CD4-positive, alpha-beta T cell (primary cell): Measurements from ENCODE around the gene BLOC1S5. TPM values are rescaled to one million over a fixed set of nuclear protein-coding genes. Genes with fewer than 3 reads are reported as not detected.

ENCODE experiments used
- ATAC-seq: fragments of 200-7000 bp; cut with Tn5 transposase; one replicate; pipeline ENCODE4 v1.10.0; 2022; ENCODE audit warnings: mild to moderate bottlenecking; ENCODE audit not compliant: poor library complexity
- CTCF ChIA-PET: fragments of 350-600 bp; sonication (Branson Sonifier 250); formaldehyde crosslinking; loops from one replicate; lab custom pipeline; 2021; ENCODE audit warnings: antibody characterized with exemption, inconsistent platforms; lab: Charles Lee
- POLR2A ChIA-PET: fragments of 350-600 bp; sonication (Branson Sonifier 250); formaldehyde crosslinking; loops from one replicate; lab custom pipeline; 2021; ENCODE audit warnings: antibody characterized with exemption, inconsistent platforms; lab: Charles Lee
- DNase-seq, 14 experiments: peaks; one replicate each; pipeline ENCODE4 v3.0.0-alpha.2; 2013 to 2020; ENCODE audit warnings: mixed read lengths in 2 of 14
- H3K27ac ChIP-seq, 2 donors: one replicate each; pipeline versions ENCODE4 v1.5.1 to v1.7.0; 2013; ENCODE audit warnings: low read length in 2 of 2, low read depth in 1 of 2, mild to moderate bottlenecking in 1 of 2
- H3K27me3 ChIP-seq, 2 experiments: 1 replicate in 1 of 2; 2 replicates in 1 of 2; pipeline versions ENCODE4 v1.6.1 to v1.7.0; 2013; ENCODE audit warnings: low read length in 2 of 2, control low read depth in 1 of 2, mild to moderate bottlenecking in 1 of 2, moderate library complexity in 1 of 2; ENCODE audit not compliant: insufficient read depth in 2 of 2, control insufficient read depth in 1 of 2
- H3K36me3 ChIP-seq: one replicate; pipeline ENCODE4 v1.6.1; 2013; ENCODE audit warnings: low read length, control low read depth; ENCODE audit not compliant: insufficient read depth
- H3K4me1 ChIP-seq: one replicate; pipeline ENCODE4 v1.6.1; 2013; ENCODE audit warnings: low read length, control low read depth; ENCODE audit not compliant: insufficient read depth
- H3K4me3 ChIP-seq: one replicate; pipeline ENCODE4 v1.5.1; 2013; ENCODE audit warnings: mild to moderate bottlenecking, low read length, moderate library complexity
- H3K9me3 ChIP-seq, 2 experiments: 1 replicate in 1 of 2; 2 replicates in 1 of 2; pipeline versions ENCODE4 v1.6.1 to v1.7.0; 2013; ENCODE audit warnings: low read length in 2 of 2, mild to moderate bottlenecking in 2 of 2, control low read depth in 1 of 2, moderate library complexity in 1 of 2; ENCODE audit not compliant: control insufficient read depth in 1 of 2, insufficient read depth in 1 of 2
- H3K27ac Mint-ChIP-seq: one replicate; pipeline ENCODE4 v1.8.0; 2020; ENCODE audit warnings: mixed read lengths
- H3K27me3 Mint-ChIP-seq: one replicate; pipeline ENCODE4 v1.8.0; 2021; ENCODE audit warnings: mixed read lengths
- H3K36me3 Mint-ChIP-seq: one replicate; pipeline ENCODE4 v1.8.0; 2021; ENCODE audit warnings: low read depth, mixed read lengths
- H3K4me1 Mint-ChIP-seq: one replicate; pipeline ENCODE4 v1.8.0; 2021; ENCODE audit warnings: low read depth, mixed read lengths
- H3K4me3 Mint-ChIP-seq: one replicate; pipeline ENCODE4 v1.8.0; 2020; ENCODE audit warnings: mild to moderate bottlenecking, mixed read lengths
- H3K9me3 Mint-ChIP-seq: one replicate; pipeline ENCODE4 v1.8.0; 2020; ENCODE audit warnings: mixed read lengths
- CTCF ChIP-seq: fragments of 200-600 bp; IDR thresholded peaks from one replicate; pipeline ENCODE4 v1.8.0; 2022; ENCODE audit warnings: antibody characterized with exemption, mild to moderate bottlenecking
- intact Hi-C, 2 experiments: fragments of 100-400 bp; cut with DNase I in 1 of 2; cut with micrococcal nuclease in 1 of 2; formaldehyde crosslinking; loops; one replicate each; pipeline versions ENCODE4 v1.15.1 to v1.9.0; 2023 to 2025; cut with DNase I, micrococcal nuclease
- total RNA-seq, 174 experiments: library from RNA in 2 of 174; stranded (reverse) in 2 of 174; gene quantifications; one replicate each; pipeline ENCODE4 v1.2.3 and lab custom pipeline; 2021 to 2026

BLOC1S5 gene
- total RNA-seq, 2 experiments from 2014 or later = 5.7 to 7.2 TPM

GRCh38 chr6:7971499-7971898, 92.7 kb downstream of the BLOC1S5 start:
- H3K27me3 ChIP-seq = peaks cover 0 to 4% of the 10 kb centered on the region in 2 experiments
- Mint-ChIP-seq H3K27me3 (peaks cover 13% of the 10 kb centered on the region), H3K9me3 (peaks cover 2% of the 10 kb centered on the region), H3K36me3 (no peaks in the 10 kb centered on the region), H3K4me3 (no peak overlapping the region), H3K4me1 (no peaks in the 10 kb centered on the region), H3K27ac (no peak overlapping the region)
- DNase-seq (no peak), ATAC-seq (no peak)
- CTCF ChIA-PET = no interaction called here
- POLR2A ChIA-PET = no interaction called here
- TF ChIP-seq CTCF = no peak
- H3K9me3 ChIP-seq = peaks cover 0 to 4% of the 10 kb centered on the region in 2 experiments
- no peaks in the 10 kb centered on the region for H3K36me3 ChIP-seq
- no peak overlapping the region for H3K4me3 ChIP-seq
- intact Hi-C loops = no loop called here
- H3K4me1 ChIP-seq = no peaks in the 10 kb centered on the region
- no peak overlapping the region for H3K27ac ChIP-seq

- CTCF ChIA-PET = no interaction called here
- Mint-ChIP-seq H3K27ac (no peak overlapping the region), H3K4me1 (no peaks in the 10 kb centered on the region), H3K36me3 (no peaks in the 10 kb centered on the region), H3K27me3 (peaks cover 7% of the 10 kb centered on the region), H3K9me3 (peaks cover 2% of the 10 kb centered on the region), H3K4me3 (no peak overlapping the region)
- Histone ChIP-seq H3K27me3 (no peaks in the 10 kb centered on the region), H3K27ac (no peak overlapping the region), H3K9me3 (peaks cover 0 to 4% of the 10 kb centered on the region in 2 experiments), H3K4me1 (no peaks in the 10 kb centered on the region), H3K4me3 (no peak overlapping the region), H3K36me3 (no peaks in the 10 kb centered on the region)
- no peak for ATAC-seq
- POLR2A ChIA-PET = no interaction called here
- TF ChIP-seq CTCF = no peak
- DNase-seq = no peak
- intact Hi-C loops = no loop called here
Observed at GRCh38 chr6:7970616-7971015, 93.6 kb downstream of the BLOC1S5 start.

Other genes with a start within 250 kb of the BLOC1S5 start
- 1 to 10 TPM; 4.2 to 7.8 TPM for gene TXNDC5, start 153.6 kb downstream of the BLOC1S5 start, total RNA-seq
- gene EEF1E1, start 38.2 kb upstream of the BLOC1S5 start, total RNA-seq = 10 to 100 TPM; 11.2 to 14.7 TPM